ENCODE results near the gene DCAF10.
A peak's percentile ranks its signal among the peaks of the same experiment; 100 is the strongest.

Gene DCAF10

GRCh38 chr9:37910271-37910670, 109.7 kb downstream of the DCAF10 start:
- no peak for DNase-seq

- no peak for DNase-seq
Observed at GRCh38 chr9:37911271-37911681, 110.7 kb downstream of the DCAF10 start.

GRCh38 chr9:37913480-37914153, 113.0 kb downstream of the DCAF10 start:
- DNase-seq: peak; percentile 86 to 88

- no peak for DNase-seq
Observed at GRCh38 chr9:37914154-37914551, 113.6 kb downstream of the DCAF10 start.

- DNase-seq: no peak
Observed at GRCh38 chr9:37914701-37915358, 114.2 kb downstream of the DCAF10 start.

- no peak for DNase-seq
Observed at GRCh38 chr9:37915911-37916470, 115.4 kb downstream of the DCAF10 start.

- no peak for DNase-seq
Observed at GRCh38 chr9:37916471-37917312, 116.1 kb downstream of the DCAF10 start.

Data from stimulated activated CD4-positive, alpha-beta T cell treated with anti-CD3 and anti-CD28 coated beads, Interleukin-2, amount 100 ng/mL, for 24 hours (primary cell).